Endothelial cell of umbilical vein (primary cell): Measurements from ENCODE around the gene NRF1. TPM values are rescaled to one million over a fixed set of nuclear protein-coding genes. Genes with fewer than 3 reads are reported as not detected.

ENCODE experiments used
- BruUV-seq: library from RNA; stranded (reverse); fragments of 400-500 nt; replicated peaks from 2 replicates; lab custom pipeline; 2021; lab: Mats Ljungman, UMichigan
- CTCF ChIA-PET: fragments of 300-600, 350-600 bp; sonication (Branson Sonifier 250); formaldehyde crosslinking; loops from one replicate; lab custom pipeline; 2021; ENCODE audit warnings: antibody characterized with exemption, inconsistent platforms; lab: Charles Lee
- POLR2A ChIA-PET: fragments of 300-600, 350-600 bp; sonication (Branson Sonifier 250); formaldehyde crosslinking; loops from one replicate; lab custom pipeline; 2021; ENCODE audit warnings: antibody characterized with exemption, inconsistent platforms; lab: Charles Lee
- DNase-seq: peaks from one replicate; pipeline ENCODE4 v3.0.0-alpha.2; 2011; ENCODE audit warnings: low read depth, low spot score
- FAIRE-seq: peaks from 2 replicates; lab custom pipeline; 2011; peaks lifted over from hg19 to GRCh38; lab: Jason Lieb, UNC
- H2AFZ ChIP-seq: 2 replicates; pipeline ENCODE4 v1.6.0; 2012; ENCODE audit warnings: low read depth, low read length, control low read depth, inconsistent platforms
- H3K27ac ChIP-seq: 2 replicates; pipeline ENCODE4 v1.5.1; 2011; ENCODE audit warnings: low read depth, mild to moderate bottlenecking, control low read depth, low read length, moderate library complexity; ENCODE audit not compliant: insufficient read depth
- H3K27me3 ChIP-seq, 2 experiments: 2 replicates each; pipeline versions ENCODE4 v1.6.0 to v1.6.1; 2011; ENCODE audit warnings: low read length in 2 of 2, mixed read lengths in 1 of 2; ENCODE audit not compliant: control insufficient read depth in 2 of 2, insufficient read depth in 2 of 2
- H3K36me3 ChIP-seq, 2 experiments: 2 replicates in 1 of 2; 3 replicates in 1 of 2; pipeline ENCODE4 v1.5.1; 2011; ENCODE audit warnings: low read length in 2 of 2, mild to moderate bottlenecking in 1 of 2, moderate library complexity in 1 of 2; ENCODE audit not compliant: control insufficient read depth in 2 of 2, insufficient read depth in 2 of 2; ENCODE audit errors: extremely low read depth in 1 of 2
- H3K4me1 ChIP-seq: 3 replicates; pipeline ENCODE4 v1.5.1; 2011; ENCODE audit warnings: mild to moderate bottlenecking, low read length; ENCODE audit not compliant: control insufficient read depth, insufficient read depth; ENCODE audit errors: extremely low read depth
- H3K4me2 ChIP-seq: 2 replicates; pipeline ENCODE4 v1.6.1; 2011; ENCODE audit warnings: low read length, control low read depth, mixed read lengths; ENCODE audit not compliant: insufficient read depth
- H3K4me3 ChIP-seq, 3 experiments: fragments of 200-600 bp in 1 of 3; sonication (generic), shearing (Covaris generic) in 1 of 3; replicated peaks in 1 of 3; 2 replicates each; pipeline ENCODE4 v1.5.1; 2011 to 2016; ENCODE audit warnings: control low read depth in 3 of 3, low read length in 3 of 3, mild to moderate bottlenecking in 2 of 3, inconsistent platforms in 1 of 3, low read depth in 1 of 3, moderate library complexity in 1 of 3; ENCODE audit not compliant: insufficient read depth in 1 of 3
- H3K79me2 ChIP-seq: 2 replicates; pipeline ENCODE4 v1.6.0; 2012; ENCODE audit warnings: low read length, inconsistent platforms; ENCODE audit not compliant: control insufficient read depth, insufficient read depth
- H3K9ac ChIP-seq: replicated peaks from 2 replicates; pipeline ENCODE3; 2011; ENCODE audit warnings: low read length, control low read depth; ENCODE audit not compliant: insufficient read depth; ENCODE audit errors: extremely low read depth
- H3K9me1 ChIP-seq: replicated peaks from 3 replicates; pipeline ENCODE4 v1.6.0; 2011; ENCODE audit warnings: mild to moderate bottlenecking, low read length; ENCODE audit not compliant: control insufficient read depth, insufficient read depth; ENCODE audit errors: extremely low read depth
- H3K9me3 ChIP-seq: replicated peaks from 2 replicates; pipeline ENCODE4 v1.5.1; 2012; ENCODE audit warnings: low read length, inconsistent platforms; ENCODE audit not compliant: control insufficient read depth, insufficient read depth
- H4K20me1 ChIP-seq: replicated peaks from 2 replicates; pipeline ENCODE3; 2011; ENCODE audit warnings: mild to moderate bottlenecking, low read length; ENCODE audit not compliant: control insufficient read depth, insufficient read depth; ENCODE audit errors: extremely low read depth
- CTCF ChIP-seq, 2 donors: IDR thresholded peaks; 1 replicate in 1 of 2; 2 replicates in 1 of 2; pipeline ENCODE4 v1.5.1; 2011; ENCODE audit warnings: low read length in 2 of 2, mild to moderate bottlenecking in 2 of 2, moderate library complexity in 2 of 2, control low read depth in 1 of 2, inconsistent platforms in 1 of 2, low read depth in 1 of 2; ENCODE audit not compliant: insufficient read depth in 1 of 2; ENCODE audit errors: extremely low read depth in 1 of 2
- EZH2 ChIP-seq: IDR thresholded peaks from 2 replicates; pipeline ENCODE4 v1.6.1; 2012; ENCODE audit warnings: borderline replicate concordance, low read depth, mild to moderate bottlenecking, moderate library complexity, low read length, inconsistent platforms; ENCODE audit not compliant: severe bottlenecking
- FOS ChIP-seq: IDR thresholded peaks from 2 replicates; pipeline ENCODE4 v1.6.1; 2011; ENCODE audit warnings: mild to moderate bottlenecking, low read length, moderate library complexity, borderline replicate concordance; ENCODE audit not compliant: insufficient read depth
- GATA2 ChIP-seq: IDR thresholded peaks from 2 replicates; pipeline ENCODE4 v1.7.0; 2011; ENCODE audit warnings: low read depth, mild to moderate bottlenecking, moderate library complexity, mixed read lengths, low read length; ENCODE audit not compliant: insufficient read length, insufficient read depth
- JUN ChIP-seq: IDR thresholded peaks from 2 replicates; pipeline ENCODE4 v1.6.1; 2011; ENCODE audit warnings: borderline replicate concordance, low read depth; ENCODE audit not compliant: insufficient read length, insufficient read depth
- MAX ChIP-seq: IDR thresholded peaks from 2 replicates; pipeline ENCODE4 v1.6.1; 2011; ENCODE audit not compliant: insufficient read depth, insufficient read length
- MYC ChIP-seq: IDR thresholded peaks from one replicate; pipeline ENCODE4 v1.6.1; 2011; ENCODE audit warnings: mild to moderate bottlenecking, low read depth, low read length
- POLR2A ChIP-seq: IDR thresholded peaks from 2 replicates; pipeline ENCODE4 v1.6.1; 2012; ENCODE audit warnings: low read depth, mild to moderate bottlenecking, control low read depth, low read length
- POLR2AphosphoS5 ChIP-seq: IDR thresholded peaks from 2 replicates; pipeline ENCODE4 v1.6.1; 2012; ENCODE audit warnings: low read depth, mild to moderate bottlenecking, control low read depth, low read length, moderate library complexity; ENCODE audit not compliant: insufficient read depth
- dilution Hi-C: fragments of 300-500 bp; cut with MboI; formaldehyde crosslinking; loops from one replicate; pipeline ENCODE4 v1.15.0; 2019; ENCODE audit warnings: low sequenced_read_pairs; ENCODE audit not compliant: extremely low pct_ligation_motif_present
- intact Hi-C: fragments of 100-400 bp; cut with micrococcal nuclease; formaldehyde crosslinking; loops from one replicate; pipeline ENCODE4 v1.10.0; 2022
- polyA plus RNA-seq, 4 experiments: library from polyadenylated mRNA; depleted of rRNA in 3 of 4; stranded (reverse) in 3 of 4; unstranded in 1 of 4; fragments of >200 nt; gene quantifications; 2 replicates each; pipeline versions ENCODE4 v1.2.1 to v1.2.3, GENCODE V29; 2011 to 2012; ENCODE audit warnings: missing spikeins in 1 of 4
- total RNA-seq: library from RNA; stranded (reverse); gene quantifications from 2 replicates; pipeline ENCODE4 v1.2.3, GENCODE V29; 2021

The NRF1 gene
- total and polyA plus RNA-seq, 2 donors (not counting 3 experiments of a cell fraction or from before 2014, with no cell fraction given): 14.6 to 20.3 TPM

GRCh38 chr7:129721068-129721467 lies 109.5 kb downstream of the NRF1 start:
- dilution Hi-C loops: no loop called here
- Histone ChIP-seq H3K4me2 (no peak overlapping the region), H3K9me3 (no peaks in the 10 kb centered on the region), H3K4me3 (no peak overlapping the region), H3K79me2 (no peaks in the 10 kb centered on the region), H3K27me3 (no peaks in the 10 kb centered on the region), H3K36me3 (peaks cover 3 to 7% of the 10 kb centered on the region in 2 experiments), H3K4me1 (no peaks in the 10 kb centered on the region), H2AFZ (no peak overlapping the region), H3K27ac (no peak overlapping the region), H3K9me1 (no peaks in the 10 kb centered on the region), H3K9ac (no peak overlapping the region), H4K20me1 (no peaks in the 10 kb centered on the region)
- BruUV-seq: no TSS peak
- DNase-seq: no peak
- FAIRE-seq: no peak
- TF ChIP-seq FOS: no peak
- no peak for TF ChIP-seq MYC
- no peak for TF ChIP-seq POLR2AphosphoS5
- TF ChIP-seq GATA2: no peak
- TF ChIP-seq MAX: no peak
- no peak for TF ChIP-seq CTCF (IDR thresholded peaks at IDR 0.05; ENCODE audit: extremely low read depth in 1 of 2, insufficient read depth in 1 of 2, low read depth in 1 of 2, low read length in 2 of 2)
- TF ChIP-seq JUN: no peak
- TF ChIP-seq POLR2A: no peak
- TF ChIP-seq EZH2: no peak
- intact Hi-C loops: no loop called here
- ChIA-PET CTCF (interaction anchor here (0.6 to 1.4 kb wide), 3 partner anchors 23 to 230 kb away, joined by 3 read pairs; no protein-coding TSS in a partner anchor), POLR2A (no interaction called here)
